ENCODE data around the gene PLXNA4. TPM values are rescaled to one million over a fixed set of nuclear protein-coding genes. Genes with fewer than 3 reads are reported as not detected.
A peak's percentile ranks its signal among the peaks of the same experiment; 100 is the strongest.

PLXNA4 gene
- total RNA-seq, 2 donors from 2014 or later = 0.99 to 1.1 TPM

DNA sequence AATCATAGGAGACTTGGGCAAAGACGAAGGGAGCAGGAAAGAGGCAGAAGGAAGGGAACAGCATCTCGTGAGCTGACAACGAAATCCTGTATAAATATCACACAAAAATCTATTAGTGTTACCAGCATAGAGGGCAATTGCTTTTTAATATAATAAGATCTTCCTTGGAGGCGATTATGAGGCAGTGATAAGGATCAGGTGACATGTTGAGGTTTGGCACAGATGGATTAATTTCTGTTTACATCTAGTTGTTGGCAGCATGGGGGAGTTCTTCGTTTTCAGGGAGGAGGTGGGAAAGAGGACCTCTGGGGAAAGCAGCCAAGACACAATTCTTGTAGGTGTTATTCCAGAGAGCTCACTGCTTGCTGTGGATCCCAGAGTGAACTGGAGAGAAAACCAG lies 163.8 kb downstream of the PLXNA4 start:
- no peaks in the 10 kb centered on the region for H3K4me1 Mint-ChIP-seq (ENCODE audit: low read depth)
- no peak overlapping the region for H3K27ac Mint-ChIP-seq
- H3K4me3 Mint-ChIP-seq = no peak overlapping the region
- no peaks in the 10 kb centered on the region for H3K27me3 Mint-ChIP-seq (ENCODE audit: low read depth)
- H3K36me3 Mint-ChIP-seq (ENCODE audit: insufficient read depth in 2 of 2) = no peaks in the 10 kb centered on the region
- DNase-seq = no peak
- no peaks in the 10 kb centered on the region for H3K9me3 Mint-ChIP-seq
- no peak for ATAC-seq (replicated peaks in 1 of 2)

DNA sequence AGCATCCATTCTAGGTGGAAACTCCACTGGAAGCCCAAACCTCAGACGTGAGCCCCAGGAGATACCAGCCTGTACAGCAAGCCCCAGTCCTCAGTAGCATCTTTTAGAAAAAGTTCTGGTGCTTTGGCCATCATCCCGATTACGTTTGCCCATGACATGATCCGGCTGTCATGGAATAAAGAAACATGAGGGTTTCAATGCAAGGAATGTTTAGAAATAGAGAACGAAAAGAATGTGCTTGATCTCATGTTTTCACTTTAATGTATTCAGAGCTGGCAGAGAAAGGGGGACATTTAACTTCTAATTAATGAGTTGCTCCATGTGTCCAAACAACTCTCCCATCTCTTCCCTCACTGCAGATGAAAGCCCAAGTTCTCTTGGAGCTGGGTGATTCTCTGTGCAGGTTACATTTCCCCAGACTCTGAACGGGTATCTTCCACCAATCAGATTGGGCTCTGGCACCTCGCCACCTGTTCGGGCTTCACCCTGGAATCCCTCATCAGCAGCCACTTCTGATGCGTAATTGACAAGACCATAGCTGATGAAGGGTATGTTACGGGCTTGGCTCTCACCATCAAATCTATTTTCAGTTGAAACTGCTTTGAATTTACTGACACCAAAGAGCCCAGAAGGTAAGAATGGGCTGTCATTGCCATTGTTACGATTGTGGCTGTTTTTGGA lies 165.3 kb downstream of the PLXNA4 start:
- Mint-ChIP-seq H3K4me1 (ENCODE audit: low read depth) (no peaks in the 10 kb centered on the region), H3K27me3 (ENCODE audit: low read depth) (no peaks in the 10 kb centered on the region)
- no peak for ATAC-seq (replicated peaks in 1 of 2)

DNA sequence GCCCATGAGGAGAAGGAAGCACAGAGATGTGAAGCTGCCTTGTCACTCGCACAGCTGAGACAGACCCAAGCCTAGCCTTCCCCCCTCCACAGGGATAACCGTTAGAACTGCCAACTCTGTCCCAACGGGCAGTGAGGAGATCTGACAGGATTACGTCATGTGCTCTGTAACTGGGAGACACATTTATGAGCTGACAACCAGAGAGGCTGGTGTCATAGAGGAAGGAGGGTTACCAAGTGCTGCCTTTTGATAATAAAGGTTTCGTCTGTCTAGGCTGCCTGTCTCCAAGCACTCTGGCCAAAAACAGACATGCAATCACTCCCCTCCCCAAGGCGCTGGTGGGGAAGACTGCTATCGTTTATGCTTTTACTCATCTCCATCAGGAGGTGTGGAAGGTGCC lies 165.9 kb downstream of the PLXNA4 start:
- no peak for ATAC-seq (replicated peaks in 1 of 2)
- DNase-seq = no peak
- Mint-ChIP-seq H3K9me3 (no peaks in the 10 kb centered on the region), H3K27me3 (ENCODE audit: low read depth) (no peaks in the 10 kb centered on the region), H3K36me3 (ENCODE audit: insufficient read depth in 2 of 2) (no peaks in the 10 kb centered on the region), H3K4me1 (ENCODE audit: low read depth) (no peaks in the 10 kb centered on the region), H3K27ac (no peak overlapping the region), H3K4me3 (no peak overlapping the region)

More for the DNA sequence above, 165.3 kb downstream of the PLXNA4 start:
- Mint-ChIP-seq H3K9me3 (no peaks in the 10 kb centered on the region), H3K36me3 (ENCODE audit: insufficient read depth in 2 of 2) (no peaks in the 10 kb centered on the region), H3K4me3 (no peak overlapping the region), H3K27ac (no peak overlapping the region)
- DNase-seq = no peak

DNA sequence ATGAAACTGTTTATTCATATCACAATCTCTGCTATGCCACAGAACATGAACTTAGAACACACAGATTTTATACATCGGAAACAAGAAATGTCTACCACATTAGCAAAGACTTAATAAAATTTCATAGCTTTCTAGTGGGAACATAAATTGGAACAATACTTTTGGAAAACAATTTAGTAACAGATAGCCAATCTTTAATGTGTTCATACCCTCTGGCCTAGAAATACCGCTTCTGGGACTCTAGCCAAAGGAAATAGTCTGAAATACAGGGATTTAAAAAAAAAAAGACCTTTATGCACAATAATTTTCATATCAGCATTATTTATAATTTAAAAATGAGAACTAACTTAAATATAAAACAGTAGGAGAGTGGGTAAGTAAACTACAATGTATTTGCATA lies 168.5 kb downstream of the PLXNA4 start:
- ATAC-seq (replicated peaks in 1 of 2) = no peak
- Mint-ChIP-seq H3K36me3 (ENCODE audit: insufficient read depth in 2 of 2) (no peaks in the 10 kb centered on the region), H3K4me1 (ENCODE audit: low read depth) (no peaks in the 10 kb centered on the region), H3K9me3 (no peaks in the 10 kb centered on the region), H3K4me3 (no peak overlapping the region), H3K27ac (no peak overlapping the region), H3K27me3 (ENCODE audit: low read depth) (no peaks in the 10 kb centered on the region)
- no peak for DNase-seq

DNA sequence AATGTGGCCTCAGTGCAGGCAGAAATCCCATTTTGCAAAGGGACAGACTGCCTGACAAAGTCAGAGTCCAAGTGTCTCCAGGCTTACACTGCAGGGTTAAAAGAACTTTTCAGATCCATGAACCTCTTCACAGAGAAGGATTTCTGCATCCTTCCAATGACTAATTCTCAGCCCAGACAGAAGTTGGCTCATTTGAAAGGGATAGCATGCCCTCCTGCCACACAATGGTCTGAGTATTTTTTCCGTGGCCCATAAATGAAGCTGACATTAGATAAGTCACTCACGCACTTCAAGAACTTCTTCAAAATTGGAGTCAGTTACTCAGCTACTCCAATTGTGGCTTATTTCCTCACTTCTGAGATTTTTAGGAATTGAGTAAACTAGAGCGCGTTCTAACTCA lies 170.2 kb downstream of the PLXNA4 start:
- Mint-ChIP-seq H3K4me1 (ENCODE audit: low read depth) (no peaks in the 10 kb centered on the region), H3K27me3 (ENCODE audit: low read depth) (no peaks in the 10 kb centered on the region), H3K27ac (no peak overlapping the region), H3K36me3 (ENCODE audit: insufficient read depth in 2 of 2) (peaks cover 0 to 2% of the 10 kb centered on the region in 2 donors), H3K4me3 (no peak overlapping the region), H3K9me3 (peaks cover 0 to 3% of the 10 kb centered on the region in 2 donors)
- ATAC-seq (replicated peaks in 1 of 2) = no peak
- DNase-seq = no peak

DNA sequence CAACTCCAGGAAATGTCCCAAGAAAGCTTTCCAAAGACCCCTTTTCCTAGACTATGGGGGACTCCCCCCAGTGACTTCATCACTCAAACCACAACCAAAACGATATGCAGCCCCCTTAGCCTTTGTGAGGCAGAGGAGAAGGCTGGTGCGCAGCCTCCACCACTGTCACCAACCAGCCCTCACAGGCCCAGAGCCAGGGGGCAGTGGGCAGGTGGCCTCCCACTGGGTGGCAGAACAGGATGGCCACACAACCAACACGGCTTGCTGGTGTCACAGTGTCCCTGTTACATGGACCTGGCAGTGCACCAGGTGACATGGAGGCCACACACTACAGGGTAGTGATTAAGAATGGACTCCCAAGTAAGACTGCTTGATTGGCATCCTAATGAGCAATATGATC lies 172.0 kb downstream of the PLXNA4 start:
- H3K4me1 Mint-ChIP-seq (ENCODE audit: low read depth) = no peaks in the 10 kb centered on the region
- H3K4me3 Mint-ChIP-seq = no peak overlapping the region
- ATAC-seq (replicated peaks in 1 of 2) (no peak), DNase-seq (no peak)
- no peak overlapping the region for H3K27ac Mint-ChIP-seq
- H3K36me3 Mint-ChIP-seq (ENCODE audit: insufficient read depth in 2 of 2) = peaks cover 0 to 2% of the 10 kb centered on the region in 2 donors
- peaks cover 0 to 3% of the 10 kb centered on the region in 2 donors for H3K9me3 Mint-ChIP-seq
- H3K27me3 Mint-ChIP-seq (ENCODE audit: low read depth) = no peaks in the 10 kb centered on the region

DNA sequence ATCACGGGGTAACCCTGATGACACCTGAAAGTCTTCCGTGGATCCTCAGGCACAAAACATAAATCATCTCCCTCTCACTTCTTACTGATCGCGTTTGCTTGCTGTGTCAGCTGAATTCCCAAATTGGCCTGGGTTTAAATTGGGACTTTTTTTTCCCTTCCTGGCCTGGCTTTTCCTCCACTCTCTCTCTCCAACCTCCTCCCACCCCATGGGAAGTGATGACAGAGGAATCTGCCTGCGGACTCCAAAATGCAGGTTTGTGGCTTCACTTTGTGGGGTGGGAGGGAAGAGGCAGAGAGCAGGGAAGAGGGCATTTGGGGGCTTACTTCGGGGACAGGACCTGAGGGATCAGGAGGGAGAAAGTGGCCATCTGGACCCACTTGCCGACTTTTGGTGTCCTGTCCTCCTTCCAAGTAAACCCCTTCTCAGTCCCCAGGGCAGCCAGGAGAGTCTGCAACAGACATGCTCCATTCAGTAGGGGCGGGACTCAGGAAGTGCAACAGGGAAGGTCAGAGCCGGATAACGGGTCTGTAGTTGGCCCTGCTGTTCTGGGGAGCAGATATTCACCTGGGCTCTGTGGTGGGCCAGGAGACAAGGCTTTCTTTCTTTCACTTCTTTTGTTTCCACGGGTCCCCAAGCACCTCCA lies 172.7 kb downstream of the PLXNA4 start:
- Mint-ChIP-seq H3K9me3 (peaks cover 0 to 3% of the 10 kb centered on the region in 2 donors), H3K27me3 (ENCODE audit: low read depth) (no peaks in the 10 kb centered on the region), H3K4me3 (no peak overlapping the region), H3K4me1 (ENCODE audit: low read depth) (no peaks in the 10 kb centered on the region), H3K36me3 (ENCODE audit: insufficient read depth in 2 of 2) (peaks cover 0 to 2% of the 10 kb centered on the region in 2 donors), H3K27ac (no peak overlapping the region)
- ATAC-seq (replicated peaks in 1 of 2) = no peak
- no peak for DNase-seq

DNA sequence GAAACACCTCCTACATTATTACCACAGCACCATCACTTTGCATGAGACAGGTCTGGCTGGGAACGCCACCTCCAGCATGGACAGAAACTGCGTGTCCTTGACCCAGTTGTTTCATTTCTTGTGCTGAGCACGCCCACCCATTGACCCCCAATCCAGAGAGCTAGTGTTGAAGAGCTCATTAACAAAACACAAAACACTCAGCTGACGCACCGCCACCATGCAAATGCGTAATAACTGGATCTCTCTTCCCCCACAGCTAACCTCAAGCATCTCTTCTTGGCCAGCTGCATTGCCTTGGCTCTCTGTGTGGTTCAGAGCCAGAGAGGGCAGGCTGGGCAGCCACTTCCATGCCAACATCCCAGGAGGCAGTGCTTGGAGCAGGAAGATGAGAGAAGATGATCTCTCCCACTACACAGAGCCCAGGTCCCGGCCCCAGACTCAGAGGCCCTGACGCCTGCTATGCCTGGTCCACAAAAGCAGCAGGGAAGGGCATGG lies 173.5 kb downstream of the PLXNA4 start:
- Mint-ChIP-seq H3K27me3 (ENCODE audit: low read depth) (no peaks in the 10 kb centered on the region), H3K9me3 (peaks cover 0 to 3% of the 10 kb centered on the region in 2 donors), H3K4me1 (ENCODE audit: low read depth) (no peaks in the 10 kb centered on the region), H3K27ac (no peak overlapping the region), H3K36me3 (ENCODE audit: insufficient read depth in 2 of 2) (peaks cover 0 to 2% of the 10 kb centered on the region in 2 donors), H3K4me3 (no peak overlapping the region)
- ATAC-seq (replicated peaks in 1 of 2) = no peak
- DNase-seq = no peak

DNA sequence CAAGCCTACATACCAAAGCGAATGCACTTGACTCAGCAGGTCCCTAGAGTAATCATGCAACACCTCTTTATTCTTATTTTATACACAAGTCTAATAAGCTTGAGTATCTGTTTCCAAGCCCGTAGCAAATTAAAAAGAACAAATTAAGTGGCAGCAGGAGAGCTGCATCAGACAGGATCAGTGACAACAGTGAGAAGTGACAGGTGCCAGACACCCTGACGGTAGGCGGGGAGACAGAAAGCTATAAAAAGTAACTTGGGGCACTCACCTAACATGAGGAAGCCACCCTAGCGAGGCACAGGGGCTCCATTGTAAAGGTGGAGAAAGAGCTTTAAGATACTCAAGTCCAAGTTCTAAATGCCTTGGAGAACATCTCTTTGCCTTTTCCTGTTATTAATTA lies 174.2 kb downstream of the PLXNA4 start:
- H3K36me3 Mint-ChIP-seq (ENCODE audit: insufficient read depth in 2 of 2) = peaks cover 0 to 2% of the 10 kb centered on the region in 2 donors

DNA sequence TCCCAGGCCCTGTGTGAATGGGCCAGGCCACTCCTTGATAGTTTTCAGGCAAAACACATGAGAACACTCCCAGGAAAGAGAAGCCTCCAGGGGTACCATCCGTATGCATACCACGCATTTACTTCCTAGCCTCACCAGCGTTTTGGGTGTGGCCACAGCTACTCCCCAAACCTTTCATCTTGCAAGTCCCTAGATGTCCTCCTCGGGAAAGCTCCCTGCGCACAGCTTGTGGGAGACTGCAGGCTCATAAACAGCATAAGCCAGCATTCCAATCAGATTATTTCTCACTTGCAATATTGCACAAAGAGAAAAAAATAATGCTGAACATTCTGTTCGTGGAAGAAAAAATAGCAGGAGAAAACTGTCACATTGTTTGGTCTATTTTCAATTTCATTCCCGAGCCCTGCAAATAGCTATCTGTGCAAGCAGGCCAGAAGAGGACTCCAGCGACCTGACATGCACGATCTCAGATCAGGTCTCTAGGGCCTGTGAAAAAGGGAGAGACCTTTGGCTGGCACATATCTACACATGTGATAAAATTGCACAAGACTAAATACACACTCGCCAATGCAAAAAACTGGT lies 175.6 kb downstream of the PLXNA4 start:
- Mint-ChIP-seq H3K27ac (no peak overlapping the region), H3K27me3 (ENCODE audit: low read depth) (no peaks in the 10 kb centered on the region), H3K4me3 (no peak overlapping the region), H3K9me3 (peaks cover 0 to 3% of the 10 kb centered on the region in 2 donors), H3K4me1 (ENCODE audit: low read depth) (peaks cover 8% of the 10 kb centered on the region), H3K36me3 (ENCODE audit: insufficient read depth in 2 of 2) (peaks cover 0 to 2% of the 10 kb centered on the region in 2 donors)
- ATAC-seq (replicated peaks in 1 of 2) = no peak
- no peak for DNase-seq

More for the DNA sequence above, 174.2 kb downstream of the PLXNA4 start:
- Mint-ChIP-seq H3K27ac (no peak overlapping the region), H3K9me3 (peaks cover 0 to 3% of the 10 kb centered on the region in 2 donors), H3K4me1 (ENCODE audit: low read depth) (peaks cover 3% of the 10 kb centered on the region), H3K27me3 (ENCODE audit: low read depth) (no peaks in the 10 kb centered on the region), H3K4me3 (no peak overlapping the region)
- DNase-seq = no peak
- no peak for ATAC-seq (replicated peaks in 1 of 2)

DNA sequence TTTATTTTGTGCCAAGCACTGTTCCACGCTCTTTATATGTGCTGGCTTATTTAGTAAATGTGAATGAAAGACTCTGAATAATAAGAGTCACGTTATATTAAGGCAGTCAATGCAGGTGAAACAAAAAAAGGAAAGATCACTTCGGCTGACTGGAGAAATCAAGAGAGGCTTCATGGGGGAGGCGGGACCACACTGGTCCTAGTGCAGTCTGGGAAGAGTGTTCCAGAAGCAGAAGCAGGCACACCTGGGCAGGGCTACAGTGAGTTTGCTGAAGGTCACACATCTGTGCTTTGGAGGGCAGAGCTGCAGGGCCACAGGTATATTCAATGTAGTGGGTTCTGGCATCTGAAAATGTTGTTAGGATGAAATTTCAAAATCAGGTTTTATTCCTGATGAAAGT lies 176.9 kb downstream of the PLXNA4 start:
- DNase-seq = no peak
- ATAC-seq (replicated peaks in 1 of 2) = no peak
- Mint-ChIP-seq H3K27ac (no peak overlapping the region), H3K4me1 (ENCODE audit: low read depth) (peaks cover 8% of the 10 kb centered on the region), H3K36me3 (ENCODE audit: insufficient read depth in 2 of 2) (peaks cover 0 to 2% of the 10 kb centered on the region in 2 donors), H3K4me3 (no peak overlapping the region), H3K9me3 (peaks cover 0 to 3% of the 10 kb centered on the region in 2 donors), H3K27me3 (ENCODE audit: low read depth) (no peaks in the 10 kb centered on the region)

DNA sequence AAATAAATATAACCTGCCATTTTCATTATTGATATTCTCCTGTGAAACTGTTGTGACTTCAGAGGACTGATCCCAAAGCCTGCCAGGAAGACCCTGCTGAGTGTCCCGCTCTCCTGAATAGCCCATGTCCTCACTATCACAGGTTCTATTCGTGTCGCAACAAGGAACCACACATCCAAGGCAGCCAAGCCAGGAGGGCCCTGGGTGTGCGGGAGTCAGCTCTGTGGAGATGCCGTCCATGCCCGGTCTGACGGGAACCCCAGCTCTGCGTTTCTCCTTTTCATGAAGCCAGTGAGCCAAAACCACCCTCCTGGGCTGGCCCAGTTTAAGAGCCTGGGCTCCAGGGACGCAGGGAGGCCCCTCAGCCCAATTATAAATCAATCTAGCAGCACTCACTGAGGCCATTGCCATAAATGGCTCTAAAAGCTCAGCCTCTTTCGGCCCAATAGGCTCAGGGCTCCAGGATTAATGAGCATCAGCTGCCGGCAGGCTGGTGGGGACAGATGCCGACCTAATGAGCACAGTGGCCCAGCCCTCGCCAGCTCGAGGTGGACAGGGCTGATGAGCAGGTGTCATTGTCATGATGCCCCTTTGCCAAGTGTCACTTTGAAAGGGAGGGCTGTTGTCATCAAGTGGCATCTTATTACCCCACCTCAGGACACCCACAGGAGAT lies 177.9 kb downstream of the PLXNA4 start:
- peaks cover 0 to 3% of the 10 kb centered on the region in 2 donors for H3K9me3 Mint-ChIP-seq
- H3K36me3 Mint-ChIP-seq (ENCODE audit: insufficient read depth in 2 of 2) = peaks cover 0 to 2% of the 10 kb centered on the region in 2 donors
- no peak overlapping the region for H3K4me3 Mint-ChIP-seq
- no peak for ATAC-seq (replicated peaks in 1 of 2)
- H3K27me3 Mint-ChIP-seq (ENCODE audit: low read depth) = no peaks in the 10 kb centered on the region
- no peak for DNase-seq
- peaks cover 8% of the 10 kb centered on the region for H3K4me1 Mint-ChIP-seq (ENCODE audit: low read depth)
- no peak overlapping the region for H3K27ac Mint-ChIP-seq

DNA sequence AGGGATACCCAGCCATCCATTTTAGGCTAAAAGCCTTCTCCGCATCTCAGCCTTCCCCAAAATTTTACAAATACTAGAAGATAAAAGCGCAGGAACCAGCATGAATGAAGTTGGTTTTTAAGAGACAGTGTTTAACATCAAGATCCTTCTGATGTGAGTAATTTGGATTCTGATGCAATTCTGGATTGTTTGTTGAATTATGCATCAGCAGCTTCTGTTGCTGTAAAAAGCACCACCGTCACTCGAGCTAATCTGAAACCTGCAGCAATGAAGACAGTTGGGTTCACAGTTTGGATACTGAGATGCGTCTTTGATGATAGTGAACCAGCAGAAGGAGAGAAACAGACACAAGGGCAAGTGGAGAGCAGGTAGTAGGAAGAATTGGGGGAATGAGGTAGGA lies 179.2 kb downstream of the PLXNA4 start:
- Mint-ChIP-seq H3K4me1 (ENCODE audit: low read depth) (peaks cover 8% of the 10 kb centered on the region), H3K27ac (no peak overlapping the region), H3K4me3 (no peak overlapping the region), H3K27me3 (ENCODE audit: low read depth) (no peaks in the 10 kb centered on the region), H3K36me3 (ENCODE audit: insufficient read depth in 2 of 2) (peaks cover 0 to 2% of the 10 kb centered on the region in 2 donors), H3K9me3 (peaks cover 0 to 3% of the 10 kb centered on the region in 2 donors)
- DNase-seq (no peak), ATAC-seq (replicated peaks in 1 of 2) (peak in 1 of 2 donors; percentile 31)
